ENCODE measurements around the gene ITGA3.

Gene ITGA3

GRCh38 chr17:50110591-50111349 is 54.9 kb downstream of the ITGA3 start:
- DNase-seq (ENCODE audit: low spot score) = peak; percentile 72

GRCh38 chr17:50111673-50112655 is 56.1 kb downstream of the ITGA3 start:
- peak; percentile 59 for DNase-seq (ENCODE audit: low spot score)

- no peak for DNase-seq (ENCODE audit: low spot score)
Measured at GRCh38 chr17:50112694-50113093, 56.8 kb downstream of the ITGA3 start.

- no peak for DNase-seq (ENCODE audit: low spot score)
Measured at GRCh38 chr17:50113624-50114320, 57.9 kb downstream of the ITGA3 start.

- no peak for DNase-seq (ENCODE audit: low spot score)
Measured at GRCh38 chr17:50114401-50114800, 58.5 kb downstream of the ITGA3 start.

- peak; percentile 58 for DNase-seq (ENCODE audit: low spot score)
Measured at GRCh38 chr17:50114849-50115357, 59.0 kb downstream of the ITGA3 start.

- no peak for DNase-seq (ENCODE audit: low spot score)
Measured at GRCh38 chr17:50115756-50116155, 59.8 kb downstream of the ITGA3 start.

GRCh38 chr17:50117202-50118051 is 61.5 kb downstream of the ITGA3 start:
- DNase-seq (ENCODE audit: low spot score) = no peak

GRCh38 chr17:50118076-50118827 is 62.3 kb downstream of the ITGA3 start:
- DNase-seq (ENCODE audit: low spot score) = no peak

GRCh38 chr17:50118828-50119218 is 62.9 kb downstream of the ITGA3 start:
- DNase-seq (ENCODE audit: low spot score) = no peak

- DNase-seq (ENCODE audit: low spot score) = no peak
Measured at GRCh38 chr17:50120475-50121253, 64.8 kb downstream of the ITGA3 start.

- DNase-seq (ENCODE audit: low spot score) = no peak
Measured at GRCh38 chr17:50122945-50123344, 67.0 kb downstream of the ITGA3 start.

GRCh38 chr17:50123649-50124349 is 67.9 kb downstream of the ITGA3 start:
- DNase-seq (ENCODE audit: low spot score) = no peak

GRCh38 chr17:50125420-50125997 is 69.6 kb downstream of the ITGA3 start:
- DNase-seq (ENCODE audit: low spot score) = no peak

GRCh38 chr17:50127697-50128361 is 71.9 kb downstream of the ITGA3 start:
- DNase-seq (ENCODE audit: low spot score) = no peak

- peak; percentile 66 for DNase-seq (ENCODE audit: low spot score)
Measured at GRCh38 chr17:50128441-50129352, 72.8 kb downstream of the ITGA3 start.

- no peak for DNase-seq (ENCODE audit: low spot score)
Measured at GRCh38 chr17:50129353-50129727, 73.4 kb downstream of the ITGA3 start.
